Pancreas (tissue), 10 donors: ENCODE measurements around the gene TMEM263. TPM values are rescaled to one million over a fixed set of nuclear protein-coding genes. Genes with fewer than 3 reads are reported as not detected.

Source experiments
- ATAC-seq, 4 donors: fragments of 200-7000 bp; cut with Tn5 transposase; one replicate each; pipeline versions ENCODE4 v1.8.0 to v1.9.1; 2020; ENCODE audit warnings: mild to moderate bottlenecking in 4 of 4, moderate library complexity in 4 of 4
- DNase-seq, 6 donors: peaks; one replicate each; pipeline ENCODE4 v3.0.0-alpha.2; 2020
- FAIRE-seq: peaks from 2 replicates; lab custom pipeline; 2012; peaks lifted over from hg19 to GRCh38; lab: Jason Lieb, UNC
- H3K27ac ChIP-seq, 4 donors: fragments of 200-600 bp; sonication (generic); 1 replicate in 3 of 4; 2 replicates in 1 of 4; pipeline versions ENCODE4 v1.5.0 to v1.8.0; 2020
- H3K27me3 ChIP-seq, 4 donors: fragments of 200-600 bp; one replicate each; pipeline ENCODE4 v1.8.0; 2021
- H3K36me3 ChIP-seq, 3 donors: fragments of 200-600 bp; sonication (generic) in 1 of 3; one replicate each; pipeline versions ENCODE4 v1.5.0 to v1.8.0; 2020 to 2021
- H3K4me1 ChIP-seq, 3 donors: fragments of 200-600 bp; one replicate each; pipeline ENCODE4 v1.8.0; 2021
- H3K4me3 ChIP-seq, 4 donors: fragments of 200-600 bp; sonication (generic) in 2 of 4; one replicate each; pipeline versions ENCODE4 v1.5.0 to v1.8.0; 2020 to 2021
- H3K9me3 ChIP-seq, 4 donors: fragments of 200-600 bp; one replicate each; pipeline ENCODE4 v1.8.0; 2021
- WGBS, 2 donors: extraction: QIAGEN DNeasy Blood & Tissue Kit; methylation state at CpG; one replicate each; pipeline ENCODE4 v1.1.7; 2013; 5-methylcytosine and 5-hydroxymethylcytosine counted together
- intact Hi-C, 3 donors: fragments of 100-400 bp; cut with DNase I; formaldehyde crosslinking; loops; one replicate each; pipeline versions ENCODE4 v1.11.1 to v1.14.2; 2022
- polyA plus RNA-seq, 2 donors: library from polyadenylated mRNA; stranded (reverse); fragments of 200-250 nt; gene quantifications; one replicate each; pipeline ENCODE4 v1.2.3, GENCODE V29; 2013
- total RNA-seq, 6 donors: library from RNA; stranded (reverse); fragmentation: NEBNext Ultra II Directional in 4 of 6; extraction: Animal tissue kit (Norgen Biotek cat#: 25700) in 4 of 6; gene quantifications; one replicate each; pipeline versions ENCODE4 v1.2.1 to v1.2.4, GENCODE V29; 2021 to 2023
- TF ChIP-seq, protein P1 (sequence below), 4 donors: fragments of 200-600 bp; sonication (generic) in 3 of 4; IDR thresholded peaks; one replicate each; pipeline versions ENCODE4 v1.5.0 to v1.8.0; 2021; ENCODE audit warnings: antibody characterized with exemption in 4 of 4
- donor health status: healthy with polysubstance abuse.
- donor health status: DM: no; HTN: no; CAD: no; lungs with moderate emphysema.
- donor health status: DM: no; HTN: no; CAD: no.
- donor health status: control.
- donor health status: control.
- donor health status: Bipolar disorder and iron deficiency.
- donor health status: DM: yes; HTN: yes; CAD: no.
- donor health status: DM: no; HTN: no; CAD: no.
- donor health status: DM: no; HTN: no; CAD: no.
- donor health status: DM: yes; HTN: yes; CAD: no.

Gene TMEM263
- total and polyA plus RNA-seq, 8 donors = 12.7 to 34.5 (median 23.4) TPM

GRCh38 chr12:107007411-107007810 is 51.7 kb downstream of the TMEM263 start:
- no peaks in the 10 kb centered on the region for H3K27me3 ChIP-seq
- no peak overlapping the region for H3K4me3 ChIP-seq
- H3K36me3 ChIP-seq = no peaks in the 10 kb centered on the region
- ATAC-seq (no peak), DNase-seq (no peak), FAIRE-seq (no peak)
- peaks cover 0 to 7% (median 0%) of the 10 kb centered on the region in 3 donors for H3K4me1 ChIP-seq
- TF ChIP-seq, protein P1, sequence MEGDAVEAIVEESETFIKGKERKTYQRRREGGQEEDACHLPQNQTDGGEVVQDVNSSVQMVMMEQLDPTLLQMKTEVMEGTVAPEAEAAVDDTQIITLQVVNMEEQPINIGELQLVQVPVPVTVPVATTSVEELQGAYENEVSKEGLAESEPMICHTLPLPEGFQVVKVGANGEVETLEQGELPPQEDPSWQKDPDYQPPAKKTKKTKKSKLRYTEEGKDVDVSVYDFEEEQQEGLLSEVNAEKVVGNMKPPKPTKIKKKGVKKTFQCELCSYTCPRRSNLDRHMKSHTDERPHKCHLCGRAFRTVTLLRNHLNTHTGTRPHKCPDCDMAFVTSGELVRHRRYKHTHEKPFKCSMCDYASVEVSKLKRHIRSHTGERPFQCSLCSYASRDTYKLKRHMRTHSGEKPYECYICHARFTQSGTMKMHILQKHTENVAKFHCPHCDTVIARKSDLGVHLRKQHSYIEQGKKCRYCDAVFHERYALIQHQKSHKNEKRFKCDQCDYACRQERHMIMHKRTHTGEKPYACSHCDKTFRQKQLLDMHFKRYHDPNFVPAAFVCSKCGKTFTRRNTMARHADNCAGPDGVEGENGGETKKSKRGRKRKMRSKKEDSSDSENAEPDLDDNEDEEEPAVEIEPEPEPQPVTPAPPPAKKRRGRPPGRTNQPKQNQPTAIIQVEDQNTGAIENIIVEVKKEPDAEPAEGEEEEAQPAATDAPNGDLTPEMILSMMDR (IDR thresholded peaks at IDR 0.05) = no peak
- intact Hi-C loops = no loop called here
- H3K9me3 ChIP-seq = no peaks in the 10 kb centered on the region
- 93 to 99% methylated on average over 4 of the region's 4 CpGs for WGBS, 2 donors
- no peak overlapping the region for H3K27ac ChIP-seq

- ATAC-seq (no peak), DNase-seq (no peak), FAIRE-seq (no peak)
- H3K4me3 ChIP-seq = no peak overlapping the region
- no peaks in the 10 kb centered on the region for H3K4me1 ChIP-seq
- no peaks in the 10 kb centered on the region for H3K36me3 ChIP-seq
- H3K9me3 ChIP-seq = no peaks in the 10 kb centered on the region
- no peak overlapping the region for H3K27ac ChIP-seq
- TF ChIP-seq, protein P1 (IDR thresholded peaks at IDR 0.05) = no peak
- intact Hi-C loops = no loop called here
- WGBS, 2 donors = 95 to 98% methylated on average over 2 of the region's 2 CpGs
- H3K27me3 ChIP-seq = no peaks in the 10 kb centered on the region
Observed at GRCh38 chr12:107011519-107011918, 55.8 kb downstream of the TMEM263 start.

- Histone ChIP-seq H3K36me3 (no peaks in the 10 kb centered on the region), H3K27ac (no peak overlapping the region), H3K4me3 (no peak overlapping the region), H3K9me3 (no peaks in the 10 kb centered on the region), H3K4me1 (no peaks in the 10 kb centered on the region), H3K27me3 (no peaks in the 10 kb centered on the region)
- intact Hi-C loops = no loop called here
- DNase-seq = no peak
- no peak for FAIRE-seq
- TF ChIP-seq, protein P1 (IDR thresholded peaks at IDR 0.05) = no peak
- WGBS, 2 donors = 95 to 100% methylated on average over 1 of the region's 1 CpG
- ATAC-seq = no peak
Observed at GRCh38 chr12:107012736-107013425, 57.2 kb downstream of the TMEM263 start.

GRCh38 chr12:107014055-107014454 is 58.3 kb downstream of the TMEM263 start:
- intact Hi-C loops = no loop called here
- peak in 3 of 6 donors; percentile 54 to 70 (median 63) for DNase-seq
- peak; percentile 97 to 99 (median 98) for ATAC-seq
- no peaks in the 10 kb centered on the region for H3K9me3 ChIP-seq
- no peaks in the 10 kb centered on the region for H3K27me3 ChIP-seq
- WGBS, 2 donors = 47 to 57% methylated on average over 3 of the region's 3 CpGs
- TF ChIP-seq, protein P1 (IDR thresholded peaks at IDR 0.05) = peak; percentile 13 to 41 (median 34)
- H3K27ac ChIP-seq = no peak overlapping the region
- no peaks in the 10 kb centered on the region for H3K4me1 ChIP-seq
- no peak for FAIRE-seq
- H3K36me3 ChIP-seq = no peaks in the 10 kb centered on the region
- no peak overlapping the region for H3K4me3 ChIP-seq

GRCh38 chr12:107017042-107017441 is 61.3 kb downstream of the TMEM263 start:
- ATAC-seq = no peak
- Histone ChIP-seq H3K36me3 (no peaks in the 10 kb centered on the region), H3K27ac (no peak overlapping the region), H3K4me3 (no peak overlapping the region), H3K4me1 (peaks cover 0 to 7% (median 0%) of the 10 kb centered on the region in 3 donors), H3K27me3 (no peaks in the 10 kb centered on the region), H3K9me3 (no peaks in the 10 kb centered on the region)
- FAIRE-seq = no peak
- DNase-seq = no peak
- TF ChIP-seq, protein P1 (IDR thresholded peaks at IDR 0.05) = no peak
- intact Hi-C loops = no loop called here
- 73 to 81% methylated on average over 4 of the region's 4 CpGs for WGBS, 2 donors
